ENCODE measurements around the gene N4BP2.

Gene N4BP2

DNA sequence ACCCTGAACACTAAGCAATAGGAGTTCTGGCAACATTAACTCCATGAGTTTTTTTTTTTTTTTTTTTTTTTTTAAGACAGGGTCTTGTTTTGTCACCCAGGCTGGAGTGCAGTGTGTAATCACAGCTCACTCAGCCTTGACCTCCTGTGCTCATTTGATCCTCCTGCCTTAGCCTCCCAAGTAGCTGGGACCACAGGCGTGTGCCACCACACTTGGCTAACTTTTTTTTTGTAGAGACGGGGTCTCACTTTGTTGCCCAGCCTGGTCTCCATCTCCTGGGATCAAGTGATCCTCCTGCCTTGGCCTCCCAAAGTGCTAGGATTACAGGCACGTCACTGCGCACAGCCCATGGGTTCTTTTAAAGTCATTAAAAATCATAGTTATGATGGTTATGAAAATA lies 145.2 kb downstream of the N4BP2 start:
- TF ChIP-seq TCF12 (IDR thresholded peaks at IDR 0.05; ENCODE audit: low read depth) (no peak), TAF1 (IDR thresholded peaks at IDR 0.05; ENCODE audit: low read depth) (no peak), EGR1 (IDR thresholded peaks at IDR 0.05) (no peak), EP300 (IDR thresholded peaks at IDR 0.05; ENCODE audit: borderline replicate concordance) (no peak), USF1 (IDR thresholded peaks at IDR 0.05) (no peak), TEAD4 (IDR thresholded peaks at IDR 0.05) (no peak), CREB1 (IDR thresholded peaks at IDR 0.05; ENCODE audit: low read depth) (no peak), YY1 (IDR thresholded peaks at IDR 0.05; ENCODE audit: low read depth) (no peak), CEBPB (IDR thresholded peaks at IDR 0.05) (no peak), ZBTB7A (IDR thresholded peaks at IDR 0.05; ENCODE audit: low read depth) (no peak)
- TF ChIP-seq, protein P1, sequence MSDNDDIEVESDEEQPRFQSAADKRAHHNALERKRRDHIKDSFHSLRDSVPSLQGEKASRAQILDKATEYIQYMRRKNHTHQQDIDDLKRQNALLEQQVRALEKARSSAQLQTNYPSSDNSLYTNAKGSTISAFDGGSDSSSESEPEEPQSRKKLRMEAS (IDR thresholded peaks at IDR 0.05): no peak
- TF ChIP-seq, protein P2, sequence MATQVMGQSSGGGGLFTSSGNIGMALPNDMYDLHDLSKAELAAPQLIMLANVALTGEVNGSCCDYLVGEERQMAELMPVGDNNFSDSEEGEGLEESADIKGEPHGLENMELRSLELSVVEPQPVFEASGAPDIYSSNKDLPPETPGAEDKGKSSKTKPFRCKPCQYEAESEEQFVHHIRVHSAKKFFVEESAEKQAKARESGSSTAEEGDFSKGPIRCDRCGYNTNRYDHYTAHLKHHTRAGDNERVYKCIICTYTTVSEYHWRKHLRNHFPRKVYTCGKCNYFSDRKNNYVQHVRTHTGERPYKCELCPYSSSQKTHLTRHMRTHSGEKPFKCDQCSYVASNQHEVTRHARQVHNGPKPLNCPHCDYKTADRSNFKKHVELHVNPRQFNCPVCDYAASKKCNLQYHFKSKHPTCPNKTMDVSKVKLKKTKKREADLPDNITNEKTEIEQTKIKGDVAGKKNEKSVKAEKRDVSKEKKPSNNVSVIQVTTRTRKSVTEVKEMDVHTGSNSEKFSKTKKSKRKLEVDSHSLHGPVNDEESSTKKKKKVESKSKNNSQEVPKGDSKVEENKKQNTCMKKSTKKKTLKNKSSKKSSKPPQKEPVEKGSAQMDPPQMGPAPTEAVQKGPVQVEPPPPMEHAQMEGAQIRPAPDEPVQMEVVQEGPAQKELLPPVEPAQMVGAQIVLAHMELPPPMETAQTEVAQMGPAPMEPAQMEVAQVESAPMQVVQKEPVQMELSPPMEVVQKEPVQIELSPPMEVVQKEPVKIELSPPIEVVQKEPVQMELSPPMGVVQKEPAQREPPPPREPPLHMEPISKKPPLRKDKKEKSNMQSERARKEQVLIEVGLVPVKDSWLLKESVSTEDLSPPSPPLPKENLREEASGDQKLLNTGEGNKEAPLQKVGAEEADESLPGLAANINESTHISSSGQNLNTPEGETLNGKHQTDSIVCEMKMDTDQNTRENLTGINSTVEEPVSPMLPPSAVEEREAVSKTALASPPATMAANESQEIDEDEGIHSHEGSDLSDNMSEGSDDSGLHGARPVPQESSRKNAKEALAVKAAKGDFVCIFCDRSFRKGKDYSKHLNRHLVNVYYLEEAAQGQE (IDR thresholded peaks at IDR 0.05; ENCODE audit: low read depth): no peak

- no peak for TF ChIP-seq CREB1 (IDR thresholded peaks at IDR 0.05; ENCODE audit: low read depth)
- no peak for TF ChIP-seq CEBPB (IDR thresholded peaks at IDR 0.05)
- TF ChIP-seq RAD21 (IDR thresholded peaks at IDR 0.05; ENCODE audit: low read depth): no peak
- no peak for TF ChIP-seq USF1 (IDR thresholded peaks at IDR 0.05)
- TF ChIP-seq TAF1 (IDR thresholded peaks at IDR 0.05; ENCODE audit: low read depth): no peak
- TF ChIP-seq NFIC (IDR thresholded peaks at IDR 0.05): no peak
- TF ChIP-seq, protein P1 (IDR thresholded peaks at IDR 0.05): no peak
- no peak for TF ChIP-seq TEAD4 (IDR thresholded peaks at IDR 0.05)
These were observed 145.8 kb downstream of the N4BP2 start for GRCh38 chr4:40202474-40202873.

GRCh38 chr4:40204507-40205258 lies 148.0 kb downstream of the N4BP2 start:
- TF ChIP-seq TAF1 (IDR thresholded peaks at IDR 0.05; ENCODE audit: low read depth) (no peak), NFIC (IDR thresholded peaks at IDR 0.05) (no peak), ZBTB7A (IDR thresholded peaks at IDR 0.05; ENCODE audit: low read depth) (no peak), RAD21 (IDR thresholded peaks at IDR 0.05; ENCODE audit: low read depth) (no peak), FOXM1 (IDR thresholded peaks at IDR 0.05; ENCODE audit: borderline replicate concordance, low read depth) (no peak), TEAD4 (IDR thresholded peaks at IDR 0.05) (no peak), TCF12 (IDR thresholded peaks at IDR 0.05; ENCODE audit: low read depth) (no peak), EGR1 (IDR thresholded peaks at IDR 0.05) (no peak), CEBPB (IDR thresholded peaks at IDR 0.05) (no peak), CREB1 (IDR thresholded peaks at IDR 0.05; ENCODE audit: low read depth) (no peak), YY1 (IDR thresholded peaks at IDR 0.05; ENCODE audit: low read depth) (no peak), USF1 (IDR thresholded peaks at IDR 0.05) (no peak), EP300 (IDR thresholded peaks at IDR 0.05; ENCODE audit: borderline replicate concordance) (no peak)
- TF ChIP-seq, protein P2 (IDR thresholded peaks at IDR 0.05; ENCODE audit: low read depth): no peak
- TF ChIP-seq, protein P1 (IDR thresholded peaks at IDR 0.05): no peak

DNA sequence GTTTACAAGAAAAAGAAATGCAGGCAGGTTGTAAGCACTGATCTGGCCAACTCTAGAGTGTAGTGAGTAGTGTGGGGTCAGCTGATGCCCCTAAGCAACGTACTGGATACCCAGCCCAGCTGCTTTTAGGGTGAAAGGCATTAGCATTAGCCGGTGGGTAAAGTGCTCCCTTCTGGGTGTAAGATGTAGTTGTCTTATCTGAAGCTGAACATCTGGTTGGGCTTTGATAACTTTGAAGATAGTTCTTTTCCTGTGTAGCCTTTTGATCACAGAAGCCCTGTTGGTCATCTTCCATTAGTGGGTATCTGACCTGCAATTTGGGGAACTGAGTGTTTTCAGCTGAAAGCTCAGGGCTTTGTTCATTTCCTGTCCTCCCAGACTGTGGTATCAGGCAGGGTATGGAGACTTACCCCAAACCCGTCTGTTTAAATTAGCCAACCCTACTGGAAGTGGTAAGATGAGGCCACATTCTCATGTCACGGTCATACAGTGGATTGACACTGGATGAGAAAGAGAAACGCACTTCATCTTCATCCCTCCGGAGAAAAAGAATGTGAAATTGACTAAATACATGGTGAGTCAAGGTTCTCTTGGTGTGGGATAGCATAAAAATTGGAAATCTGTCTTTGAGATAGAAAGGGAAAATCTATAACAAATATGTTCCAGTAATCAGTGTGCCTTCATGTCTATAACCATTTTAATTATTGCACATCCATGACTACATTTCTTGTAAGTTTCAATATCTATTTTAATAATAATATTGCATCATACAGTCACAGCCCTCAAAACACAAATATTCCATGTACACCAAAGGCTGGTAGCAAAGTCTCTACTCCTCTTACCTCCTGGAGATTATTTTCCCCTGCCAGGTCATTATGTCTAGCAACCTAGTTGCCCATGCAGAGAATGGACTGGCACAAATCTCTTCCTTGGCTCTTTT lies 148.9 kb downstream of the N4BP2 start:
- no peak for TF ChIP-seq USF1 (IDR thresholded peaks at IDR 0.05)
- no peak for TF ChIP-seq EP300 (IDR thresholded peaks at IDR 0.05; ENCODE audit: borderline replicate concordance)
- TF ChIP-seq TCF12 (IDR thresholded peaks at IDR 0.05; ENCODE audit: low read depth): no peak
- no peak for TF ChIP-seq ZBTB7A (IDR thresholded peaks at IDR 0.05; ENCODE audit: low read depth)
- no peak for TF ChIP-seq FOXM1 (IDR thresholded peaks at IDR 0.05; ENCODE audit: borderline replicate concordance, low read depth)
- no peak for TF ChIP-seq NFIC (IDR thresholded peaks at IDR 0.05)
- TF ChIP-seq RAD21 (IDR thresholded peaks at IDR 0.05; ENCODE audit: low read depth): no peak
- no peak for TF ChIP-seq CEBPB (IDR thresholded peaks at IDR 0.05)
- TF ChIP-seq YY1 (IDR thresholded peaks at IDR 0.05; ENCODE audit: low read depth): no peak
- TF ChIP-seq, protein P2 (IDR thresholded peaks at IDR 0.05; ENCODE audit: low read depth): no peak
- no peak for TF ChIP-seq TEAD4 (IDR thresholded peaks at IDR 0.05)
- no peak for TF ChIP-seq EGR1 (IDR thresholded peaks at IDR 0.05)
- TF ChIP-seq, protein P1 (IDR thresholded peaks at IDR 0.05): no peak
- TF ChIP-seq CREB1 (IDR thresholded peaks at IDR 0.05; ENCODE audit: low read depth): no peak
- TF ChIP-seq TAF1 (IDR thresholded peaks at IDR 0.05; ENCODE audit: low read depth): no peak

Data from Ishikawa (cell line).